GM12864 (cell line): ENCODE data around the gene TEX38.
"Not testable (repeated sequence)": the region's sequence is repeated elsewhere in the genome, so short reads cannot be mapped to it uniquely, and the experiment has no call there.

ENCODE experiments used
- DNase-seq: peaks from one replicate; pipeline ENCODE4 v3.0.0-alpha.2; 2011; ENCODE audit warnings: low read depth
- H3K4me3 ChIP-seq: 2 replicates; pipeline ENCODE4 v1.5.1; 2011; ENCODE audit warnings: mild to moderate bottlenecking, low read depth, low read length, control low read depth
- TF ChIP-seq, protein P1 (sequence below): IDR thresholded peaks from 2 replicates; pipeline ENCODE4 v1.5.1; 2011; ENCODE audit warnings: low read depth, mild to moderate bottlenecking, moderate library complexity, low read length, control low read depth, inconsistent platforms; ENCODE audit errors: missing control alignments

The TEX38 gene

DNA sequence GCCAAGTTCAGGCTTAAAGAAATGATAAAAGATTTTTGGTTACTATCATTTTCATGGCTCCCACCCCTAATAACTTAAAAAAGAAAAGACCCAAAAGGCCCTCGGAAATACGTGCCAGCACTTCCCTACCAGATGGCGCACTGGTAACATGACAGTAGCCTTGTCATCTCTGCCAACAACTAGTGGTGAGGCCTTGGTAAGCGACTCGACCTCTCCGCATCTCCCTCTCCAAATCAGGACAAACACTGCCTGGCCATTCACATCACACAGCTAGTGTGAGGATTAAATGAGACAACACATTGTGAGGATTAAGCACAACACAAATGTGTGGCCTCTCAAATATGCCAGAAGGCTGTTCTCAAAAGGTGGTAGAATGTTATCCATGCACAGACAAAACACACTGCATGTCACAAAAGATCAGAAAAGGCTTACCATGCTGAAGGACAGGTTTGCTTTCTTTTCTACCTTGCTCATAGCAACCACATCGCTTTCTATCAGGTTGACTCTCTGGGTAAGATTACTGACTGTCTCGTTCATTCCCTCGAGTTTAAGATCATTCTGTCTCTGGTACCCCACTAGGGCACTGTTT lies 16.4 kb downstream of the TEX38 start:
- H3K4me3 ChIP-seq, result no peak overlapping the region
- DNase-seq, result no peak
- TF ChIP-seq, protein P1, sequence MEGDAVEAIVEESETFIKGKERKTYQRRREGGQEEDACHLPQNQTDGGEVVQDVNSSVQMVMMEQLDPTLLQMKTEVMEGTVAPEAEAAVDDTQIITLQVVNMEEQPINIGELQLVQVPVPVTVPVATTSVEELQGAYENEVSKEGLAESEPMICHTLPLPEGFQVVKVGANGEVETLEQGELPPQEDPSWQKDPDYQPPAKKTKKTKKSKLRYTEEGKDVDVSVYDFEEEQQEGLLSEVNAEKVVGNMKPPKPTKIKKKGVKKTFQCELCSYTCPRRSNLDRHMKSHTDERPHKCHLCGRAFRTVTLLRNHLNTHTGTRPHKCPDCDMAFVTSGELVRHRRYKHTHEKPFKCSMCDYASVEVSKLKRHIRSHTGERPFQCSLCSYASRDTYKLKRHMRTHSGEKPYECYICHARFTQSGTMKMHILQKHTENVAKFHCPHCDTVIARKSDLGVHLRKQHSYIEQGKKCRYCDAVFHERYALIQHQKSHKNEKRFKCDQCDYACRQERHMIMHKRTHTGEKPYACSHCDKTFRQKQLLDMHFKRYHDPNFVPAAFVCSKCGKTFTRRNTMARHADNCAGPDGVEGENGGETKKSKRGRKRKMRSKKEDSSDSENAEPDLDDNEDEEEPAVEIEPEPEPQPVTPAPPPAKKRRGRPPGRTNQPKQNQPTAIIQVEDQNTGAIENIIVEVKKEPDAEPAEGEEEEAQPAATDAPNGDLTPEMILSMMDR, result no peak

DNA sequence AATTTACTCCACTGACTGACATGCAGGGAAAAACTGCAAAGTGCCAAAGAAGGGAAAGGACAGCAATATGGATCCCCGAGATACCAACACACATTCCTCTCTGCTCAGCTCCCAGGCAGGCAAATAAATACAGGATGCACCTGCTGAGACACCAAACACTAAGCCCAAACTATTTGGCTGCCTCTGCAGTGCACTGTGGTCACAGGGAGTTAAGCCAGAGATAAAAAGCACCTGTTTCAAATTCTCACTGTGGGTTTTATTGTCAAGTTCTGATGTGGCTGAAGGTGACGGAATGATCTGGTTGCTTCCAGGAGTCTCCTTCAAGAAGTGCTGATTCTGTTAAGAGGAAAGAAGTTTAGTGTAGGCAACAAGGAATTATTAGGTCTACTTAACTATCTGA lies 17.7 kb downstream of the TEX38 start:
- DNase-seq, result no peak
- TF ChIP-seq, protein P1, result no peak

DNA sequence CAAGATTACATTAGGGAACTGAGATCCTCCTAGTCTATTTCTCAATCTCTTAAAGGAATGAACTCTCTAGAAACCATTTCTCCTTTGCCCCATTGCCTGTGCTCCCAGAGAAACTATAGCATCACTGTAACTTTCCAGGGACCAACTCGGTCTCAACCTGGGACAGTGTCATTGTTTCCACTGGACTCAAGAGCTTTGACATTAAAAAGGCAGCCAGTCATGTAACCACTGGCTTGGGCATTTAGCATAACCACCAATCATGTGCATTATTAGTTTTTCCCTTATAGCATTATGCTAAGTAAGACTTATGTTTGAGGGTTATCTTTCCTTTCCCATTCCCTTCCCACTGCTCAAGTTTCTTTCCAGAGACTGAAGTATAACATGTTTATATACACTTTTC lies 18.2 kb downstream of the TEX38 start:
- DNase-seq, result no peak
- TF ChIP-seq, protein P1, result no peak
- H3K4me3 ChIP-seq, result no peak overlapping the region

More for the DNA sequence above, 17.7 kb downstream of the TEX38 start:
- no peak overlapping the region for H3K4me3 ChIP-seq

DNA sequence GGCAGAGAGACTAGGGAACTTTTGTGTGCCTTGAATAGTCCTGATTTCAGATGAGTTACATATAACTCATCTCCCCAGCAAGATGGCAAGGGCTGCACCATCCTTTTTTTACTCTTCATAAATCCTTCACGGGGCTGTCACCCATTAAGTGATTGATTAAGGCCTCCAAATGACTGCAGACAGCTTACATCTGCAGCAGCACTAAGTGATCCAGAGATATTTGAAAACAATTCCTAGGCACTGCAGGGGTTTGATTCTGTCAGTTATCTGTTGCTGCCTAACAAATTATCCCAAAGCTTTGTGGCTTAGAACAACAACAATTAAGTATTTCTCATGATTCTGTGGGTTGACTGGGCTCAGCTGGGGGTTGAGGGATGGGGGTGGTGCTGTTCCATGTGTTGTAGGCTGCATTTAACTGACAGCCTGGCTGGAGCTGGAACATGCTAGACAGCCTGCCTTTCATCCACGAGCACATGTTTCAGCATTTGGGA lies 19.3 kb downstream of the TEX38 start:
- H3K4me3 ChIP-seq, result no peak overlapping the region
- DNase-seq, result no peak
- TF ChIP-seq, protein P1, result no peak

DNA sequence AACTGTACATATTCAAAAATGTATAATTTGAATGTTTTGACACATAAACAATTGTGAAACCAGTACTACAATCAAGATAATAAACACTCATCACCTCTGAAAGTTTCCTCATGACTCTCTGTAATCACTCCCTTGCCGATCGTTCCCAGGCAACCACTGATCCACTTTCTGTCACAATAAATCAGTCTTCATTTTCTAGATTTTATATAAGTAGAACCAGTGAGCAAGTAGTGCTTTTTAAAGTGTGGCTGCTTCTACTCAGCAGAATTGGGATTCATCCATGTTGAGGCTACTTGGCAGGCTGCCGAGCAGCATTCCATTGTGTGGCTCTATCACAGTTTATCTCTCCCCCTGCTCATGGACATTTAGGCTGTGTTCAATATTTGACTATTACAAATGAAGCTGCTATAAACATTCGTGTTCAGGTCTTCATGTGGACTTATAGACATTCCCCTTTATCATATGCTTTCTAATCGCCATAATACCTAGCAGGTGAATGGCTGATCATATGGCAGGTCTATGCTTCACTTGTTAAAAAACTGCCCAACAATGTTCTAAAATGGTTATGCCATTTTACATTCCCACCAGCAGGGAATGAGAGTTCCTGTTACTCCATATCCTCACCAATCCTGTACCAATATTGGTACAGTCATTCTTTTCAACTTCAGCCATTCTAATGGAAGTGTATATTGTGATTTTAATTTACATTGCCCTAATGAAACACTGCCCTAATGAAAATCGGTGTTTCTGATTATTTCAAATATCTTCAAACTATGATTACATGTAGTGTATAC lies 20.5 kb downstream of the TEX38 start:
- TF ChIP-seq, protein P1, result no peak
- DNase-seq, result no peak
- H3K4me3 ChIP-seq, result no peak overlapping the region

DNA sequence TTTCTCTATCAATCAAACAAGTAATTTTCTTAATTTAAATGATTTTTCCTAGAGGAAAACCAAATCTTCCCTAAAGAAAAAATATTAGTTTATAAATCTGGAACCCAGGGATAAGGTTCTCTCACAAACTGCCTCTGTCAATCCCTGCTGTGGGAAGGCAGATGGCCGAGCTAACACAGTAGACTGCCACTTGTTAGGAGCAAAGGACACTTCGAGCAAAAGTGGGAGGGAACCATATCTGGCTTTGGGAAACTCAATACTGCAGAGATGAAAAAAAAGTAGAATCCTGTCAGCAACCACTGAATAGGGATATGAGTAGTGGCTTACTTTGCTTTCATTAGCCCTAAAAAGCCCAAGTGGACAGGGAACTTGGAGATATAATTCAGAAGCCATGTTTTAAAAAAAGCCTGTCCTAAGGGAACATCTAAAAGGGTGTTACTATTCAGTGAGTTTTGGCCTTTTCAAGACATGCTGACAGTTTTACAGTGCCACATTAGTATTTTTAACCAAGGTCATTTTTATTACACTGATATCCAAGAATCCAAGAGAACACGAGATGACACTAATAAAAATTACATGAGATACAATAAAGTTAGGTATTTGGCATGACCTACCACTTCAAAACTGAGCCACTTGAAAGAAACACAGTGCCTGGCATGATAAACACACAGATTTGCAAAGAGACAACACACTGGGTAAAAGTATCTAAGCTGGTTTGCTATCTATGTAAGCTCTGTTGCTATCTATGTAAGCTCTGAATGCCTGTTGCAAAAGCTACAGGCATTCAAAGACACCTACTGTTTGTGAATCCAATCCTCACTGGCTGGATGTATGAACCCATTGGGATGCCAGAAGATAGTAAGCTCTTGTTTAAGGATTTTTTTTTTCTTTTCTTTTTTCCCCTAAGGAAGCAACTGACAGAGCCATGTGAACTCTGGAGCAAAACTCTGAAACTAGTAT lies 21.4 kb downstream of the TEX38 start:
- TF ChIP-seq, protein P1, result no peak
- no peak overlapping the region for H3K4me3 ChIP-seq
- DNase-seq, result no peak

DNA sequence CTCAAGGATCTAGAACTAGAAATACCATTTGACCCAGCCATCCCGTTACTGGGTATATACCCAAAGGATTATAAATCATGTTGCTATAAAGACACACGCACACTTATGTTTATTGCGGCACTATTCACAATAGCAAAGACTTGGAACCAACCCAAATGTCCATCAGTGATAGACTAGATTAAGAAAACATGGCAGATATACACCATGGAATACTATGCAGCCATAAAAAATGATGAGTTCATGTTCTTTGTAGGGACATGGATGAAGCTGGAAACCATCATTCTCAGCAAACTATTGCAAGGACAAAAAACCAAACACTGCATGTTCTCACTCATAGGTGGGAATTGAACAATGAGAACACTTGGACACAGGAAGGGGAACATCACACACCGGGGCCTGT lies 23.0 kb downstream of the TEX38 start:
- DNase-seq, H3K4me3 ChIP-seq: not testable (repeated sequence)
